DND-41 (cell line): ENCODE measurements around the gene HDAC3.

ENCODE experiments used
- EZH2 ChIP-seq: IDR thresholded peaks from 3 replicates; pipeline ENCODE4 v1.6.1; 2012; ENCODE audit warnings: borderline replicate concordance, low read depth, mild to moderate bottlenecking, moderate library complexity, low read length, inconsistent platforms; ENCODE audit not compliant: severe bottlenecking
- TF ChIP-seq, protein P1 (sequence below): IDR thresholded peaks from 2 replicates; pipeline ENCODE4 v1.5.1; 2012; ENCODE audit warnings: borderline replicate concordance, low read length, moderate library complexity, mild to moderate bottlenecking; ENCODE audit not compliant: poor library complexity, severe bottlenecking; ENCODE audit errors: extremely low read depth

- TF ChIP-seq EZH2, result no peak
- TF ChIP-seq, protein P1, sequence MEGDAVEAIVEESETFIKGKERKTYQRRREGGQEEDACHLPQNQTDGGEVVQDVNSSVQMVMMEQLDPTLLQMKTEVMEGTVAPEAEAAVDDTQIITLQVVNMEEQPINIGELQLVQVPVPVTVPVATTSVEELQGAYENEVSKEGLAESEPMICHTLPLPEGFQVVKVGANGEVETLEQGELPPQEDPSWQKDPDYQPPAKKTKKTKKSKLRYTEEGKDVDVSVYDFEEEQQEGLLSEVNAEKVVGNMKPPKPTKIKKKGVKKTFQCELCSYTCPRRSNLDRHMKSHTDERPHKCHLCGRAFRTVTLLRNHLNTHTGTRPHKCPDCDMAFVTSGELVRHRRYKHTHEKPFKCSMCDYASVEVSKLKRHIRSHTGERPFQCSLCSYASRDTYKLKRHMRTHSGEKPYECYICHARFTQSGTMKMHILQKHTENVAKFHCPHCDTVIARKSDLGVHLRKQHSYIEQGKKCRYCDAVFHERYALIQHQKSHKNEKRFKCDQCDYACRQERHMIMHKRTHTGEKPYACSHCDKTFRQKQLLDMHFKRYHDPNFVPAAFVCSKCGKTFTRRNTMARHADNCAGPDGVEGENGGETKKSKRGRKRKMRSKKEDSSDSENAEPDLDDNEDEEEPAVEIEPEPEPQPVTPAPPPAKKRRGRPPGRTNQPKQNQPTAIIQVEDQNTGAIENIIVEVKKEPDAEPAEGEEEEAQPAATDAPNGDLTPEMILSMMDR, result no peak
Observed at GRCh38 chr5:141590127-141590526, 46.5 kb downstream of the HDAC3 start.
